Gastroesophageal sphincter (tissue), 4 donors: ENCODE measurements around the gene TJAP1. TPM values are rescaled to one million over a fixed set of nuclear protein-coding genes. Genes with fewer than 3 reads are reported as not detected.

Experiments used
- ATAC-seq: fragments of 150-250 bp; one replicate; pipeline ENCODE4 v1.9.1; 2016; ENCODE audit warnings: mild to moderate bottlenecking, moderate library complexity
- H3K27ac ChIP-seq, 4 donors: fragments of 200-600 bp; sonication (generic) in 3 of 4; 1 replicate in 3 of 4; 2 replicates in 1 of 4; pipeline ENCODE4 v1.5.1; 2016 to 2019
- H3K27me3 ChIP-seq: fragments of 200-600 bp; sonication (generic); one replicate; pipeline ENCODE4 v1.5.1; 2019
- H3K36me3 ChIP-seq, 2 donors: fragments of 200-600 bp; sonication (generic); one replicate each; pipeline ENCODE4 v1.5.1; 2019; ENCODE audit warnings: control low read depth in 1 of 2
- H3K4me1 ChIP-seq, 3 donors: fragments of 200-600 bp; sonication (generic); 1 replicate in 2 of 3; 2 replicates in 1 of 3; pipeline ENCODE4 v1.5.1; 2016 to 2019; ENCODE audit warnings: control low read depth in 2 of 3
- H3K4me3 ChIP-seq, 2 donors: fragments of 200-600 bp; sonication (generic); one replicate each; pipeline ENCODE4 v1.5.1; 2019; ENCODE audit warnings: mild to moderate bottlenecking in 1 of 2, moderate library complexity in 1 of 2
- H3K9me3 ChIP-seq, 3 donors: fragments of 200-600 bp; sonication (generic); one replicate each; pipeline ENCODE4 v1.5.1; 2017 to 2019; ENCODE audit warnings: control low read depth in 2 of 3
- CTCF ChIP-seq, 4 experiments: fragments of 200-600 bp in 2 of 4; fragments of 450-650 bp in 2 of 4; sonication (generic) in 1 of 4; IDR thresholded peaks; one replicate each; pipeline ENCODE4 v1.5.1; 2017 to 2019; ENCODE audit warnings: antibody characterized with exemption in 4 of 4, mild to moderate bottlenecking in 2 of 4, moderate library complexity in 2 of 4
- EP300 ChIP-seq: sonication (generic); formaldehyde crosslinking; IDR thresholded peaks from one replicate; pipeline ENCODE4 v1.6.1; 2017; ENCODE audit warnings: antibody characterized with exemption, mild to moderate bottlenecking
- POLR2A ChIP-seq, 2 donors: fragments of 450-650 bp; IDR thresholded peaks; one replicate each; pipeline ENCODE4 v1.6.1; 2017; ENCODE audit warnings: antibody characterized with exemption in 2 of 2, mild to moderate bottlenecking in 2 of 2, moderate library complexity in 1 of 2
- POLR2AphosphoS5 ChIP-seq: sonication (generic); formaldehyde crosslinking; IDR thresholded peaks from one replicate; pipeline ENCODE4 v1.6.1; 2017; ENCODE audit warnings: antibody characterized with exemption
- WGBS, 2 donors: methylation state at CpG; one replicate each; pipeline ENCODE4 v1.1.5; 2018; ENCODE audit warnings: low coverage in 1 of 2; 5-methylcytosine and 5-hydroxymethylcytosine counted together
- total RNA-seq, 4 donors: library from RNA; depleted of rRNA; stranded (reverse); fragments of >200 nt; gene quantifications; one replicate each; pipeline ENCODE4 v1.1.0, GENCODE V29; 2016

Gene TJAP1
- total RNA-seq, 4 donors from 2014 or later = 20.1 to 36.0 (median 27.8) TPM

- ATAC-seq = no peak
- Histone ChIP-seq H3K4me1 (no peaks in the 10 kb centered on the region), H3K9me3 (no peaks in the 10 kb centered on the region), H3K36me3 (peaks cover 0 to 100% of the 10 kb centered on the region in 2 donors), H3K27me3 (no peaks in the 10 kb centered on the region), H3K4me3 (no peak overlapping the region), H3K27ac (no peak overlapping the region)
- TF ChIP-seq POLR2A (IDR thresholded peaks at IDR 0.05) (no peak), EP300 (no peak), POLR2AphosphoS5 (no peak), CTCF (IDR thresholded peaks at IDR 0.05) (no peak)
- 76% methylated on average over 9 of the region's 16 CpGs; no CpG with 5 or more reads in 1 of the 2 donors for WGBS, 2 donors
Observed at GRCh38 chr6:43445576-43445975, 31.8 kb upstream of the TJAP1 start.

GRCh38 chr6:43447604-43448003, 29.8 kb upstream of the TJAP1 start:
- Histone ChIP-seq H3K4me1 (no peaks in the 10 kb centered on the region), H3K4me3 (no peak overlapping the region), H3K27ac (no peak overlapping the region), H3K9me3 (no peaks in the 10 kb centered on the region), H3K36me3 (peaks cover 0 to 100% of the 10 kb centered on the region in 2 donors), H3K27me3 (no peaks in the 10 kb centered on the region)
- no peak for ATAC-seq
- TF ChIP-seq CTCF (IDR thresholded peaks at IDR 0.05) (no peak), POLR2A (IDR thresholded peaks at IDR 0.05) (no peak), POLR2AphosphoS5 (no peak), EP300 (no peak)
- 100% methylated on average over 1 of the region's 16 CpGs; no CpG with 5 or more reads in 1 of the 2 donors for WGBS, 2 donors

- Histone ChIP-seq H3K27ac (no peak overlapping the region), H3K4me1 (no peaks in the 10 kb centered on the region), H3K9me3 (no peaks in the 10 kb centered on the region), H3K36me3 (peaks cover 0 to 96% of the 10 kb centered on the region in 2 donors), H3K27me3 (no peaks in the 10 kb centered on the region), H3K4me3 (no peak overlapping the region)
- TF ChIP-seq EP300 (no peak), POLR2AphosphoS5 (no peak), CTCF (IDR thresholded peaks at IDR 0.05) (no peak), POLR2A (IDR thresholded peaks at IDR 0.05) (no peak)
- 93% methylated on average over 2 of the region's 4 CpGs; no CpG with 5 or more reads in 1 of the 2 donors for WGBS, 2 donors
- ATAC-seq = no peak
Observed at GRCh38 chr6:43448916-43449315, 28.5 kb upstream of the TJAP1 start.

- TF ChIP-seq EP300 = no peak
- H3K27me3 ChIP-seq = peaks cover 16% of the 10 kb centered on the region
- H3K36me3 ChIP-seq = peaks cover 0 to 78% of the 10 kb centered on the region in 2 donors
- WGBS, 2 donors = 90 to 100% methylated on average over 1 to 2 of the region's 13 CpGs
- H3K9me3 ChIP-seq = peaks cover 0 to 10% (median 0%) of the 10 kb centered on the region in 3 donors
- no peak overlapping the region for H3K4me3 ChIP-seq
- H3K4me1 ChIP-seq = peaks cover 0 to 17% (median 3%) of the 10 kb centered on the region in 3 donors
- H3K27ac ChIP-seq = no peak overlapping the region
- no peak for ATAC-seq
Observed at GRCh38 chr6:43450699-43451131, 26.7 kb upstream of the TJAP1 start.

- H3K4me3 ChIP-seq = no peak overlapping the region
- peaks cover 22% of the 10 kb centered on the region for H3K27me3 ChIP-seq
- H3K27ac ChIP-seq = no peak overlapping the region
- H3K4me1 ChIP-seq = peaks cover 0 to 22% (median 4%) of the 10 kb centered on the region in 3 donors
- TF ChIP-seq EP300 (no peak), POLR2AphosphoS5 (no peak), CTCF (IDR thresholded peaks at IDR 0.05) (no peak), POLR2A (IDR thresholded peaks at IDR 0.05) (no peak)
- 33 to 90% methylated on average over 1 to 2 of the region's 4 CpGs for WGBS, 2 donors
- peaks cover 0 to 72% of the 10 kb centered on the region in 2 donors for H3K36me3 ChIP-seq
- ATAC-seq = no peak
- H3K9me3 ChIP-seq = peaks cover 0 to 10% (median 0%) of the 10 kb centered on the region in 3 donors
Observed at GRCh38 chr6:43451348-43451747, 26.0 kb upstream of the TJAP1 start.
